K562 (cell line): ENCODE measurements around the gene GNA15. TPM values are rescaled to one million over a fixed set of nuclear protein-coding genes. Genes with fewer than 3 reads are reported as not detected.
A peak's percentile ranks its signal among the peaks of the same experiment; 100 is the strongest.

ENCODE experiments used
- GATAD2B ChIP-seq: fragments of 450-650 bp; IDR thresholded peaks from 2 replicates; pipeline ENCODE4 v1.6.1; 2017; ENCODE audit warnings: mild to moderate bottlenecking, borderline replicate concordance
- HDGF ChIP-seq: fragments of 450-650 bp; IDR thresholded peaks from 2 replicates; pipeline ENCODE4 v1.6.1; 2016
- PHF8 ChIP-seq: fragments of 200-600 bp; sonication (generic); IDR thresholded peaks from 2 replicates; pipeline ENCODE4 v1.6.1; 2012; ENCODE audit warnings: mixed run types, mild to moderate bottlenecking, inconsistent platforms, low read length, moderate library complexity, borderline replicate concordance
- RAD21 ChIP-seq, 2 experiments: fragments of 250-450 bp in 1 of 2; fragments of 450-650 bp in 1 of 2; sonication (Bioruptor Pico) in 1 of 2; formaldehyde crosslinking in 1 of 2; IDR thresholded peaks in 1 of 2; conservative IDR thresholded peaks in 1 of 2; 2 replicates each; pipeline versions ENCODE4 v1.4.0 to v1.8.0; 2020 to 2022; ENCODE audit warnings: mild to moderate bottlenecking in 2 of 2, moderate library complexity in 1 of 2
- TGIF2 ChIP-seq: sonication (generic); formaldehyde crosslinking; IDR thresholded peaks from 2 replicates; pipeline ENCODE4 v1.8.1; 2022; ENCODE audit warnings: mild to moderate bottlenecking, missing genetic modification reagents, moderate library complexity
- ZNF282 ChIP-seq: sonication (generic); formaldehyde crosslinking; IDR thresholded peaks from 2 replicates; pipeline ENCODE4 v1.8.1; 2023; ENCODE audit warnings: missing genetic modification reagents
- ZNF644 ChIP-seq: fragments of 200-800 bp; sonication (Bioruptor generic); IDR thresholded peaks from 2 replicates; pipeline ENCODE4 v1.6.1; 2016; ENCODE audit warnings: low read depth, missing genetic modification characterization, missing compliant biosample characterization
- polyA plus RNA-seq, 8 experiments: library from polyadenylated mRNA; depleted of rRNA in 4 of 8; stranded (reverse) in 5 of 8; unstranded in 3 of 8; fragments of >200 nt; fragmentation: Nextera tagmentation in 2 of 8; fragmentation: Illumina TruSeq in 1 of 8; extraction: Ambion mirVana in 2 of 8; extraction: Trizol in 1 of 8; gene quantifications; 2 replicates each; pipeline versions ENCODE4 v1.2.1 to v1.2.3, GENCODE V29; 2011 to 2014; ENCODE audit warnings: inconsistent platforms in 1 of 8, missing spikeins in 1 of 8
- total RNA-seq, 7 experiments: library from RNA; depleted of rRNA in 6 of 7; stranded (reverse); fragments of >200 nt in 6 of 7; fragmentation: Illumina TruSeq in 2 of 7; extraction: Trizol in 2 of 7; gene quantifications; 2 replicates each; pipeline versions ENCODE4 v1.2.1 to v1.2.3, GENCODE V29; 2011 to 2021; ENCODE audit warnings: low replicate concordance in 1 of 7
- TF ChIP-seq, protein P1 (sequence below): fragments of 450-650 bp; formaldehyde crosslinking; IDR thresholded peaks from 2 replicates; pipeline ENCODE4 v1.4.0; 2022; ENCODE audit warnings: mild to moderate bottlenecking, moderate library complexity
- TF ChIP-seq, protein P2 (sequence below), 2 experiments: IDR thresholded peaks; 2 replicates each; pipeline ENCODE4 v1.6.1; 2012; ENCODE audit warnings: improper control_type of control experiment in 2 of 2, low read depth in 2 of 2, low read length in 2 of 2, borderline replicate concordance in 1 of 2
- TF ChIP-seq, protein P3 (sequence below), 2 experiments: fragments of 450-650 bp in 1 of 2; sonication (generic) in 1 of 2; formaldehyde crosslinking in 1 of 2; IDR thresholded peaks; 2 replicates each; pipeline versions ENCODE4 v1.7.1 to v1.9.0; 2016 to 2022; ENCODE audit warnings: inconsistent platforms in 1 of 2, mild to moderate bottlenecking in 1 of 2, missing genetic modification reagents in 1 of 2

GNA15 gene
- total and polyA plus RNA-seq, 9 of the 15 experiments (the other 6 are each of a cell fraction or from before 2014, with no cell fraction given) = 0.03 to 0.24 (median 0.11) TPM; not detected in 1

DNA sequence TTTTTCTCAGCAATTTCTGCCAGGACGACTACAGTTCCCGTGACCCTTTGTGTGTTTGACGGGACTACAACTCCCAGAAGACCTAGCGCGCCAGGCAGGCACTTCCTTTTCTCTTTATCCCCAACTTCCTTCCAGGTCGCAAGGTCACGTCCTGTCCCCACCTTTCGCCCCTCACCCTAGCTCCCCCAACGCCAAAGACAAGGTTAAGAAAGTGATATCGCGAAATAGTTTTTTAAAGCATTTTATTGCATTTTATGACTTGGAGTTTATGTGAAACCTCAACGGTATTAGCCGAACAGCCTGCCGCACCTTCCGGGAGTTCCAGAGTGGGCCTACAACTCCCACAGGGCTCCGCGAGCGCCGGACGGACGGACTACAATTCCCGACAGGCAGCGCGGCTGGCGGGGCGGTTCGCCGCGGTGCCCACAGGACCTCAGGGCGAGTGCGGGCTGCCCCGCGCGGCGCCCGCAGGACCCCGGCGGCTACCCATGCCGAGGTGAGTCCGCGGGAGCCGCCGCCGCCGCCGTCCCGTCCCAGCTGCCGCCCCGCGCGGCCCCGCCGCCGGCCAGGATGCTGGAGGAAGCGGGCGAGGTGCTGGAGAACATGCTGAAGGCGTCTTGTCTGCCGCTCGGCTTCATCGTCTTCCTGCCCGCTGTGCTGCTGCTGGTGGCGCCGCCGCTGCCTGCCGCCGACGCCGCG lies 49.8 kb downstream of the GNA15 start, which contains the start of gene NCLN (continued):
- TF ChIP-seq ZNF282 (no peak), ZNF644 (tag) (peak; percentile 93), TGIF2 (CRISPR knock-in tag) (no peak), PHF8 (peak; percentile 82; the same call in 1 of the 2 replicates), RAD21 (CRISPR knock-in tag; conservative IDR thresholded peaks at IDR 0.05 in 1 of 2, IDR thresholded peaks at IDR 0.05 in 1 of 2) (no peak), HDGF (no peak), GATAD2B (peak; percentile 80; the same call in 1 of the 2 replicates)
- TF ChIP-seq, protein P1, sequence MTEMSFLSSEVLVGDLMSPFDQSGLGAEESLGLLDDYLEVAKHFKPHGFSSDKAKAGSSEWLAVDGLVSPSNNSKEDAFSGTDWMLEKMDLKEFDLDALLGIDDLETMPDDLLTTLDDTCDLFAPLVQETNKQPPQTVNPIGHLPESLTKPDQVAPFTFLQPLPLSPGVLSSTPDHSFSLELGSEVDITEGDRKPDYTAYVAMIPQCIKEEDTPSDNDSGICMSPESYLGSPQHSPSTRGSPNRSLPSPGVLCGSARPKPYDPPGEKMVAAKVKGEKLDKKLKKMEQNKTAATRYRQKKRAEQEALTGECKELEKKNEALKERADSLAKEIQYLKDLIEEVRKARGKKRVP (CRISPR knock-in tag) = no peak
- TF ChIP-seq, protein P2, sequence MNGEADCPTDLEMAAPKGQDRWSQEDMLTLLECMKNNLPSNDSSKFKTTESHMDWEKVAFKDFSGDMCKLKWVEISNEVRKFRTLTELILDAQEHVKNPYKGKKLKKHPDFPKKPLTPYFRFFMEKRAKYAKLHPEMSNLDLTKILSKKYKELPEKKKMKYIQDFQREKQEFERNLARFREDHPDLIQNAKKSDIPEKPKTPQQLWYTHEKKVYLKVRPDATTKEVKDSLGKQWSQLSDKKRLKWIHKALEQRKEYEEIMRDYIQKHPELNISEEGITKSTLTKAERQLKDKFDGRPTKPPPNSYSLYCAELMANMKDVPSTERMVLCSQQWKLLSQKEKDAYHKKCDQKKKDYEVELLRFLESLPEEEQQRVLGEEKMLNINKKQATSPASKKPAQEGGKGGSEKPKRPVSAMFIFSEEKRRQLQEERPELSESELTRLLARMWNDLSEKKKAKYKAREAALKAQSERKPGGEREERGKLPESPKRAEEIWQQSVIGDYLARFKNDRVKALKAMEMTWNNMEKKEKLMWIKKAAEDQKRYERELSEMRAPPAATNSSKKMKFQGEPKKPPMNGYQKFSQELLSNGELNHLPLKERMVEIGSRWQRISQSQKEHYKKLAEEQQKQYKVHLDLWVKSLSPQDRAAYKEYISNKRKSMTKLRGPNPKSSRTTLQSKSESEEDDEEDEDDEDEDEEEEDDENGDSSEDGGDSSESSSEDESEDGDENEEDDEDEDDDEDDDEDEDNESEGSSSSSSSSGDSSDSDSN (IDR thresholded peaks at IDR 0.05; ENCODE audit: borderline replicate concordance in 1 of 2, low read depth in 2 of 2, low read length in 2 of 2) = no peak; a peak in 1 of 4 replicates
- TF ChIP-seq, protein P3, sequence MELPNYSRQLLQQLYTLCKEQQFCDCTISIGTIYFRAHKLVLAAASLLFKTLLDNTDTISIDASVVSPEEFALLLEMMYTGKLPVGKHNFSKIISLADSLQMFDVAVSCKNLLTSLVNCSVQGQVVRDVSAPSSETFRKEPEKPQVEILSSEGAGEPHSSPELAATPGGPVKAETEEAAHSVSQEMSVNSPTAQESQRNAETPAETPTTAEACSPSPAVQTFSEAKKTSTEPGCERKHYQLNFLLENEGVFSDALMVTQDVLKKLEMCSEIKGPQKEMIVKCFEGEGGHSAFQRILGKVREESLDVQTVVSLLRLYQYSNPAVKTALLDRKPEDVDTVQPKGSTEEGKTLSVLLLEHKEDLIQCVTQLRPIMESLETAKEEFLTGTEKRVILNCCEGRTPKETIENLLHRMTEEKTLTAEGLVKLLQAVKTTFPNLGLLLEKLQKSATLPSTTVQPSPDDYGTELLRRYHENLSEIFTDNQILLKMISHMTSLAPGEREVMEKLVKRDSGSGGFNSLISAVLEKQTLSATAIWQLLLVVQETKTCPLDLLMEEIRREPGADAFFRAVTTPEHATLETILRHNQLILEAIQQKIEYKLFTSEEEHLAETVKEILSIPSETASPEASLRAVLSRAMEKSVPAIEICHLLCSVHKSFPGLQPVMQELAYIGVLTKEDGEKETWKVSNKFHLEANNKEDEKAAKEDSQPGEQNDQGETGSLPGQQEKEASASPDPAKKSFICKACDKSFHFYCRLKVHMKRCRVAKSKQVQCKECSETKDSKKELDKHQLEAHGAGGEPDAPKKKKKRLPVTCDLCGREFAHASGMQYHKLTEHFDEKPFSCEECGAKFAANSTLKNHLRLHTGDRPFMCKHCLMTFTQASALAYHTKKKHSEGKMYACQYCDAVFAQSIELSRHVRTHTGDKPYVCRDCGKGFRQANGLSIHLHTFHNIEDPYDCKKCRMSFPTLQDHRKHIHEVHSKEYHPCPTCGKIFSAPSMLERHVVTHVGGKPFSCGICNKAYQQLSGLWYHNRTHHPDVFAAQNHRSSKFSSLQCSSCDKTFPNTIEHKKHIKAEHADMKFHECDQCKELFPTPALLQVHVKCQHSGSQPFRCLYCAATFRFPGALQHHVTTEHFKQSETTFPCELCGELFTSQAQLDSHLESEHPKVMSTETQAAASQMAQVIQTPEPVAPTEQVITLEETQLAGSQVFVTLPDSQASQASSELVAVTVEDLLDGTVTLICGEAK (IDR thresholded peaks at IDR 0.05) = peak; percentile 96
- TF ChIP-seq, protein P3 (CRISPR knock-in tag; IDR thresholded peaks at IDR 0.05) = no peak
